ENCODE results near the gene ACADS.
"Not testable (repeated sequence)": the region's sequence is repeated elsewhere in the genome, so short reads cannot be mapped to it uniquely, and the experiment has no call there.

ACADS gene

DNA sequence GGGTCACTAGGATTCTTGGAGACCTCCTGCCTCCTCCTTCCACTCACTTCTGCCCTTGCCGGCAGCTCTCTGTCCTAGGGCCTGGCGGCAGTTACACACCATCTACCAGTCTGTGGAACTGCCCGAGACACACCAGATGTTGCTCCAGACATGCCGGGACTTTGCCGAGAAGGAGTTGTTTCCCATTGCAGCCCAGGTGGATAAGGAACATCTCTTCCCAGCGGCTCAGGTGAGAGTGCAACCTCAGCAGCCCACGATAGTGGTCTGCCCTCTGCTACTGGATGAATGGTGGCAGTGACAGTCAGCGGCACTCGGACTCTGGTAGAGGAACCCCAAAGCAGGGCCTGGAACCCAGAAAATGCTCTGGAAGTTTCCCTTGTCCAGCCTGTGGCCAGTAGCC is 1.3 kb downstream of the ACADS start:
- DNase-seq (ENCODE audit: low read depth in 2 of 2): no peak

DNA sequence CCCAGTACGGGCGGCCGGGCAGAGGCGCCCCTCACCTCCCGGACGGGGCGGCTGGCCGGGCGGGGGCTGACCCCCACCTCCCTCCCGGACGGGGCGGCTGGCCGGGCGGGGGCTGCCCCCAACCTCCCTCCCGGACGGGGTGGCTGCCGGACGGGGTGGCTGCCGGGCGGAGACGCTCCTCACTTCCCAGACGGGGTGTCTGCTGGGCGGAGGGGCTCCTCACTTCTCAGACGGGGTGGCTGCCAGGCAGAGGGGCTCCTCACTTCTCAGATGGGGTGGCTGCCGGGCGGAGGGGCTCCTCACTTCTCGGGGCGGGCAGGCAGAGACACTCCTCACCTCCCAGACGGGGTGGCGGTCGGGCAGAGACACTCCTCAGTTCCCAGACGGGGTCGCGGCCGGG is 6.6 kb downstream of the ACADS start:
- DNase-seq (ENCODE audit: low read depth in 2 of 2): not testable (repeated sequence)

GRCh38 chr12:120733574-120733973 is 7.9 kb downstream of the ACADS start:
- DNase-seq (ENCODE audit: low read depth in 2 of 2): no peak

DNA sequence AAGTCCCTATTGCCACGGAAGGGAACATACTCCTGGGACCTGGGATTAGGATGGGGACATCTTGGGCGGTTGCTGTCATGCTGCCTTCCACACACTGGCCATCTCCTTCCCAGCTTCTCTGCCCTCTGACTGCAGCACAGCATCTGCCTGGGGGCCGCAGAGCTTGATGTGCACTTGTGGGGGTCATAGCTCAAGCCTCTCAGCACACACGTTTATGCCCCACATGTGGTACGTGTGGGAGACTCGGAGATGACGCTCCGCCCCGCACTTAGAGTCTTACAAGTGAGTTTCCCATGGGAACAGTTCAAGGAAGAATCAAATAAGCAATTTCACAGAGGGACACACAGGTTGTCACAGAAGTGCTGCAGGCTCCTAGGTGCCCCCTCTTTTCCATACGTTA is 8.6 kb downstream of the ACADS start:
- no peak for DNase-seq (ENCODE audit: low read depth in 2 of 2)

- DNase-seq (ENCODE audit: low read depth in 2 of 2): no peak
Observed at GRCh38 chr12:120735181-120735580, 9.6 kb downstream of the ACADS start.

- DNase-seq (ENCODE audit: low read depth in 2 of 2): no peak
Observed at GRCh38 chr12:120736404-120737331, 11.0 kb downstream of the ACADS start.

GRCh38 chr12:120737557-120738251 is 12.1 kb downstream of the ACADS start:
- DNase-seq (ENCODE audit: low read depth in 2 of 2): no peak

DNA sequence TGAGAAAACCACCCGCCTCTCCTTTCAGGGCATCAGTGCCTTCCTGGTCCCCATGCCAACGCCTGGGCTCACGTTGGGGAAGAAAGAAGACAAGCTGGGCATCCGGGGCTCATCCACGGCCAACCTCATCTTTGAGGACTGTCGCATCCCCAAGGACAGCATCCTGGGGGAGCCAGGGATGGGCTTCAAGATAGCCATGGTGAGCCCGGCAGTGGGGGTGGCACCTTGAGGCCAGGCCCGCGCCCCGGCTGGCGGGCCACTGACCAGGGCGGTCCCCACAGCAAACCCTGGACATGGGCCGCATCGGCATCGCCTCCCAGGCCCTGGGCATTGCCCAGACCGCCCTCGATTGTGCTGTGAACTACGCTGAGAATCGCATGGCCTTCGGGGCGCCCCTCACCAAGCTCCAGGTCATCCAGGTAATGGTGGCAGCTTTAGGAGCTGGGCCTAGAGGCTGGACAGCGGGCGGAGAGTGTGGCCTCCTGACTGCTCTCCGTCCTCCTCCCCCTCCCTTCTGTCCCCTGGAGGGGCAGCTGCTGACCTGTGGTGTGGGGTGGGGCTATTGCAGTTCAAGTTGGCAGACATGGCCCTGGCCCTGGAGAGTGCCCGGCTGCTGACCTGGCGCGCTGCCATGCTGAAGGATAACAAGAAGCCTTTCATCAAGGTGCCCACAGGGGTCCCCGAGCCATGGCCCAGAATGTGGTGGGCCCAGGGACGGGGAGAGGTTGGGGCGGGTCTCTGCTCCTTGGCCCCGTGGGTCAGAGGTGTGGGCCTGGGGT is 12.8 kb downstream of the ACADS start:
- no peak for DNase-seq (ENCODE audit: low read depth in 2 of 2)

DNA sequence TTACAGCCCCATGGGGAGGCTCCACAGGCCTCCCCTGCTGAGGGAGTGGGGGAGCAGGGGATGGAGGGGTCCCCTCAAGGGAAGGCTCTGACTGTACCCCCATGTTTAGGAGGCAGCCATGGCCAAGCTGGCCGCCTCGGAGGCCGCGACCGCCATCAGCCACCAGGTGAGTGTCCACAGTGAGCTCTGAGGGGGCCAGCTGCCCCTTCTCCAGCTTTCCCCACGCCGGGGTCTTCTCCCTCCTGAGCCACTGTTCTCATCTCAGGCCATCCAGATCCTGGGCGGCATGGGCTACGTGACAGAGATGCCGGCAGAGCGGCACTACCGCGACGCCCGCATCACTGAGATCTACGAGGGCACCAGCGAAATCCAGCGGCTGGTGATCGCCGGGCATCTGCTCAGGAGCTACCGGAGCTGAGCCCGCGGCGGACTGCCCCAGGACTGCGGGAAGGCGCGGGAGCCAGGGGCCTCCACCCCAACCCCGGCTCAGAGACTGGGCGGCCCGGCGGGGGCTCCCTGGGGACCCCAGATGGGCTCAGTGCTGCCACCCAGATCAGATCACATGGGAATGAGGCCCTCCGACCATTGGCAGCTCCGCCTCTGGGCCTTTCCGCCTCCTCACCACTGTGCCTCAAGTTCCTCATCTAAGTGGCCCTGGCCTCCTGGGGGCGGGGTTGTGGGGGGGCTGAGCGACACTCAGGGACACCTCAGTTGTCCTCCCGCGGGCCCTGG is 13.6 kb downstream of the ACADS start:
- no peak for DNase-seq (ENCODE audit: low read depth in 2 of 2)

DNA sequence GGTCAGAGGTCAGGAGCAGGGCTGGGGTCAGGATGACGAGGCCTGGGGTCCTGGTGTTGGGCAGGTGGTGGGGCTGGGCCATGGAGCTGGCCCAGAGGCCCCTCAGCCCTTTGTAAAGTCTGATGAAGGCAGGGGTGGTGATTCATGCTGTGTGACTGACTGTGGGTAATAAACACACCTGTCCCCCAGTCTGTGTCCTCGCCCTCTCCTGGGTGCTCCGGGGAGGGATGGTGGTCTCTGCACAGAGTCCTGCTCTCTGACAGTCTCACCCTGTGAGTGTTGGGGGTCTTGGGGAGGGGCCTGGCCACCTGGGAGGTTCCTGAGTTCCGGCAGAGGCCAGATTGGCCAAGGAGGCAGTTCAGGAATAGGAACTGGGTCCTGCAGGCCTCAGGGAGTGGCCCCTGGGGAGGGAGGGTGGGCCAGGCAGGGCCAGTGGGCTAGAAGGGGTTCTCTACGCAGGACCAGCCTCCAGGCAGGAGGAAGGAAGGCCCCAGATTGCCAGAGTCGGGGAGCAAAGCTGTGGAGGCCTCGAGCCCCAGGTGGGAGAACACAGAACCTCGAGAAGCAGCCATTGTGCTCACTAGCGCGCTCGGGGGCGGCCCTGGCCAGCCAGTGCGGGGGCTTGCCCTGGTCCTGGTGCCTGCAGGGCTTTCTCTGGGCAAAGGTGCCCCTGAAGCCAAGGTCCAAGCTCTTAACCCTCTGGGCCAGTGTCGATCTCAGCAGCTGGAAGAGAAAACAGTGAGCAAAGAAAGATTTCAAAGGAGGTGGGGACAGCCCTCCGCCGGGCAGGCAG is 14.4 kb downstream of the ACADS start:
- no peak for DNase-seq (ENCODE audit: low read depth in 2 of 2)

GRCh38 chr12:120740871-120741270 is 15.2 kb downstream of the ACADS start:
- DNase-seq (ENCODE audit: low read depth in 2 of 2): no peak

DNA sequence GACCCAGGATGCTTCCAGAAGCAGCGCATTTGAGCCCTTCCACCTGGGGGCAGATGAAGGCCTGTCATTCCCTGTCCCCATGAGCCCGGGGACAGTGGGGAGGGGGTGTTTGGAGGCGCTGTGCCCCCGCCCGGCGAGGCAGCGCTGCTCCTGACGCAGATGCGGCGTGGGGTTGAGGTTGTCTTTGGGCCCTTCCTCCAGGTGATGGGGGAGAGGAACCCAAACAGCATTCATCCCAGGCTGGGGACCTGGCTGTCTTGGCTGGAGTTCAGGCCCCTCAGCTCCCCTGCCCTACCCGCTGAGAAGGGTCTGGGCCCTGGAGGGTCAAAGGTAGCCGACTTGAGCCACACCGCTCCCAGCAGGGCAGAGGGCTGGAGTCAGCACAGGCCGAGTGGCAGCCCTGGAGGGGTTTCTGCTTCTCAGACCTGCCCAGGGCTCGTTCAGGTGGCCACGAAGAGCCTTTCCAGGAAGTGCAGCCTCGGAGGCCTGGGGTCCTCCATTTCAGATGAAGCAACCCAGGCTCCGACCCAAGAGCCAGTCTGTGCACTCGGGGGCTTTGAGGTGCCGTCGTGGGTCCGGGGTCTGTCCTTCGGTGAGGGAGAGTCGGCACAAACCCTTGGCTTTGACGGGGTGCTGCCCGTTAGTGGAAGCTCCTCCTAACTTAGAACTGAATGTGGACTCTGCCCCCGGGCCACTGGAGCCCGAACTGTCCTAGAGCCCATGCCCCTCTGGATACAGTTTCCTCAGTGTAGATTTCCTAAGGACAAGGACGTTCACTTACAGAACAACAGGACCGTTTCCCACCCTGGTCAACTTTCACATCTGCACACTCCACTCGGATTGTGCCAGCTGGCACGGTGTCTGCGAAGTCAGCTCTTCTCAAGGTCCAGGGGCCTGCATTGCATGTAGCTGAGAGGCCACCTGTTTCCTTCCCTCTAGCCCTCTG is 16.1 kb downstream of the ACADS start:
- DNase-seq (ENCODE audit: low read depth in 2 of 2): no peak

- no peak for DNase-seq (ENCODE audit: low read depth in 2 of 2)
Observed at GRCh38 chr12:120744922-120745493, 19.4 kb downstream of the ACADS start.

DNA sequence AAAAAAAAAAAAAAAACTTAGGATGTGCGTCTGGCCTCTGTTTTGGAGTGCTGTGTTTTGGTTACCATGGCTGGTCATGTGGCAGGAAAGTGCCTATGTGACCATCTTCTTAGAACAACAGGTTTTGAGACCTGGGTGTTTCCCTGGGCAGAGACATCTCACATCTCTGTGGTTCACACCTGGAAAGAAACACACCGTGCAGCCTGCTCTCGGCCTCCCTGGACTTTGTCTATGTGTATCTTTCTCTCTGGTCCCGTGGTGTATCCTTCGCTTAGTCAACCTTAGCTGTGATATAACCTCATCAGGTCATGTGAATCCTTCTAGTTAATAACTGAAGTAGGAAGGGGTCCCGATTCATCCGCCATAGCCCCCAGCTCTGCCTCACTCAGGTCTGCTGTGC is 22.6 kb downstream of the ACADS start:
- DNase-seq (ENCODE audit: low read depth in 2 of 2): no peak

DNA sequence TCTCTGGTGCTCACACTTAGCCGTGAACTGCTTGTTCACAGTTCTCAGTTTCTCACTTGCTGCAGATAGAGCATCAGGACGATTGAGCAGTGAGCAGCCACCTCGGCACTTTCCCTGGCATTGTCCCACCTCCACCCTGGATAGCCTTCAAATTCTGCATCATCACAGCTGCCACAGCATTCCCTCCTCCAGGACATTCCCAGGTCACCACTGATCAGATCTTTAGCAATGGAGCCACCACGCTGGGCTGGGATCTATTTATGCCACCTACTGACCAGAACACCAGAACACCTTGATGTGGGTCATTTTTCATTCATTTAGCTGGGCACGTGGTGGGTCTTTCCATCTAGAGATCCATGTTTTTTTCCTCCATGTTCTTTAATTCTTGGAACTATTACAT is 23.6 kb downstream of the ACADS start:
- no peak for DNase-seq (ENCODE audit: low read depth in 2 of 2)

DNA sequence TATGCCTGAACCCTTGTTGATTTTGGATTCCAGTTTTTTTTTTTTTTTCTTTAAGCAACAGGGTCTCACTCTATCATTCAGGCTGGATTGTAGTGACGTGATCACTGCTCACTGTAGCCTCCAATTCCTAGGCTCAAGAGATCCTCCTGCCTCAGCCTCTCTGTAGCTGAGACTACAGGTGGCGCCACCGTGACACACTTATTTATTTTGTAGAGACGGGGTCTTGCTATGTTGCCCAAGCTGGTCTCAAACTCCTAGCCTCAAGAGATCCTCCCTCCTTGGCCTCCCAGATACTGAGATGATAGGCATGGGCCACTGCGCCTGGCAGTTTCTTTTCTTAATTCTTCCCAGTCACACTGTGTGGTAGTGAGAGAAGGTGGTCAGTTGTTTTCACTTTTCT is 25.2 kb downstream of the ACADS start:
- DNase-seq (ENCODE audit: low read depth in 2 of 2): no peak

DNA sequence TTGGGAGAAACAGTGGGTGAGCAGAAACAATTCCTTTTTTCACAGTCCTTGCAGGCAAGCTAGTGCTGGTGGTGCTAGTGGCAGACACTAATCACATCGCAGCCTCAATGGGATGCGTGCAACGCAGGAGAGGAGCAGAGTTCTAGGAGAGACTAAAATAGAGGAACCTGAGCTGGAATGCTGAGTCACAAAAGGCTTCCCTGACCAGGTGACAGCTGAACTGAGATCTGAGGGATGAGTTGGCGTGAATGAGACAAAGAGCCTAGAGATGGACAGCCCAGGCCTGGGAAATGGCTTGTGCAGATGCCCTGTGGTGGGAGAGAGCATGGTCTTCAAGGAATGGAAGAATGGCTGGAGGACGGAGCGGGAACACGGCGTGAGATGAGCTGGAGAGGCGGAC is 25.8 kb downstream of the ACADS start:
- DNase-seq (ENCODE audit: low read depth in 2 of 2): no peak

DNA sequence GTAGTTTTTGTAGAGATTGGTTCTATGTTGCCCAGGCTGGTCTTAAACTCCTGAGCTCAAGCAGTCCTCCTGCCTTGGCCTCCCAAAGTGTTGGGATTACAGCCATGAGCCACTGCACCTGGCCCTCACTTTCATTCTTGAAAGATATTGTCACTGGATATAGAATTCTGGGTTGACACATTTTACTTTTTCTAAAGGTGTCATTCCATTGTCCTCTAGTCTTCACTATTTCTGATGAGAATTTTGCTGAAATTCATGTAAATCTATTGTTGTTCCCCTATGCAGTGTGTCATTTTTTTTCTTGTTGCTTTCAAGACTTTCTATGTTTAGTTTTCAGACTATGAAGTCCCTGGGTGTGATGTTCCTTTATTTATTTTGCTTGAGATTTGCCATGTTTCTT is 29.2 kb downstream of the ACADS start:
- DNase-seq (ENCODE audit: low read depth in 2 of 2): no peak

GRCh38 chr12:120755269-120755668 is 29.6 kb downstream of the ACADS start:
- no peak for DNase-seq (ENCODE audit: low read depth in 2 of 2)

All from stimulated activated CD8-positive, alpha-beta memory T cell treated with anti-CD3 and anti-CD28 coated beads, Interleukin-15, amount 100 ng/mL, for 48 hours (primary cell).